Measurements from ENCODE around the gene C18orf63.

DNA sequence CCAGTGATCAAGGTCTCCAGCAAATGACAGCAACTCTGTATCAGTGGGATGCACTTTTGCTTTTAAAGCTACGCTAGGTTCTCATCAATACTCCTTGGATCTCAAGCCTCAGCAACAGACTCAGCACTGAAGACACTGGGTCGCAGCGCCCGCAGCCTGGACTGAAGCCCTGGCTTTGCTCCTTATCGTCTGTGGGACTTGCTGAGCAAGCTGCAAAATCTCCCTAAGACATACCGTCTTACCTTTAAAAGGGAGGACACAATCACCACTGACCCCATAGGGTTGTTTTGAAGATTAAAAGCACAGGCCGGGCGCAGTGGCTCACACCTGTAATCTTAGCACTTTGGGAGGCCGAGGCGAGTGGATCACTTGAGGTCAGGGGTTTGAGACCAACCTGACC lies 32.0 kb upstream of the C18orf63 start:
- no peak for TF ChIP-seq POLR2AphosphoS5 (IDR thresholded peaks at IDR 0.05)
- TF ChIP-seq, protein P1, sequence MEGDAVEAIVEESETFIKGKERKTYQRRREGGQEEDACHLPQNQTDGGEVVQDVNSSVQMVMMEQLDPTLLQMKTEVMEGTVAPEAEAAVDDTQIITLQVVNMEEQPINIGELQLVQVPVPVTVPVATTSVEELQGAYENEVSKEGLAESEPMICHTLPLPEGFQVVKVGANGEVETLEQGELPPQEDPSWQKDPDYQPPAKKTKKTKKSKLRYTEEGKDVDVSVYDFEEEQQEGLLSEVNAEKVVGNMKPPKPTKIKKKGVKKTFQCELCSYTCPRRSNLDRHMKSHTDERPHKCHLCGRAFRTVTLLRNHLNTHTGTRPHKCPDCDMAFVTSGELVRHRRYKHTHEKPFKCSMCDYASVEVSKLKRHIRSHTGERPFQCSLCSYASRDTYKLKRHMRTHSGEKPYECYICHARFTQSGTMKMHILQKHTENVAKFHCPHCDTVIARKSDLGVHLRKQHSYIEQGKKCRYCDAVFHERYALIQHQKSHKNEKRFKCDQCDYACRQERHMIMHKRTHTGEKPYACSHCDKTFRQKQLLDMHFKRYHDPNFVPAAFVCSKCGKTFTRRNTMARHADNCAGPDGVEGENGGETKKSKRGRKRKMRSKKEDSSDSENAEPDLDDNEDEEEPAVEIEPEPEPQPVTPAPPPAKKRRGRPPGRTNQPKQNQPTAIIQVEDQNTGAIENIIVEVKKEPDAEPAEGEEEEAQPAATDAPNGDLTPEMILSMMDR (IDR thresholded peaks at IDR 0.05) = no peak

All from upper lobe of left lung (tissue), 4 donors.